ENCODE data around the gene PCDHA12.
"Not testable (repeated sequence)": the region's sequence is repeated elsewhere in the genome, so short reads cannot be mapped to it uniquely, and the experiment has no call there.

The PCDHA12 gene

GRCh38 chr5:140875085-140876065 lies at the start of gene PCDHA12:
TSS of gene PCDHA12 (plus strand) at chr5:140875308. CDS start at chr5:140875473, 165 bp downstream.
- no peak for DNase-seq

GRCh38 chr5:140827704-140828361 lies 47.3 kb upstream of the PCDHA12 start, which contains the start of gene PCDHA6:
TSS of gene PCDHA6 (plus strand) at chr5:140827960. CDS start at chr5:140828092, 132 bp downstream.
- no peak for DNase-seq

GRCh38 chr5:140828362-140828737 lies 46.8 kb upstream of the PCDHA12 start:
- DNase-seq = no peak

GRCh38 chr5:140829511-140830501 lies 45.3 kb upstream of the PCDHA12 start:
- not testable (repeated sequence) for DNase-seq

GRCh38 chr5:140833993-140834392 lies 41.1 kb upstream of the PCDHA12 start, which contains the start of gene PCDHA7:
TSS of gene PCDHA7 (plus strand) at chr5:140834269. CDS start at chr5:140834384, 115 bp downstream.
- DNase-seq = no peak

GRCh38 chr5:140834439-140835008 lies 40.6 kb upstream of the PCDHA12 start:
- not testable (repeated sequence) for DNase-seq

GRCh38 chr5:140835622-140836510 lies 39.2 kb upstream of the PCDHA12 start:
- no peak for DNase-seq

- no peak for DNase-seq
Observed at GRCh38 chr5:140840978-140841962, 33.8 kb upstream of the PCDHA12 start, which contains the start of gene PCDHA8. TSS of gene PCDHA8 (plus strand) at chr5:140841187. CDS start at chr5:140841322, 135 bp downstream.

- no peak for DNase-seq
Observed at GRCh38 chr5:140842798-140843733, 32.0 kb upstream of the PCDHA12 start.

GRCh38 chr5:140848139-140849102 lies 26.7 kb upstream of the PCDHA12 start, which contains the start of gene PCDHA9:
TSS of gene PCDHA9 (plus strand) at chr5:140848382. CDS start at chr5:140848496, 114 bp downstream.
- not testable (repeated sequence) for DNase-seq

GRCh38 chr5:140849831-140850634 lies 25.1 kb upstream of the PCDHA12 start:
- not testable (repeated sequence) for DNase-seq

GRCh38 chr5:140855772-140856674 lies 19.1 kb upstream of the PCDHA12 start, which contains the start of gene PCDHA10:
TSS of gene PCDHA10 (plus strand) at chr5:140855897. CDS start at chr5:140856049, 152 bp downstream.
- no peak for DNase-seq

- no peak for DNase-seq
Observed at GRCh38 chr5:140857177-140857986, 17.7 kb upstream of the PCDHA12 start.

- no peak for DNase-seq
Observed at GRCh38 chr5:140857987-140858240, 17.2 kb upstream of the PCDHA12 start.

Data from activated CD4-positive, alpha-beta T cell treated with anti-CD3 and anti-CD28 coated beads, Interleukin-2, amount 50 U/mL, for 4 hours (primary cell).